GM19395 (cell line): ENCODE results near the gene DUSP6.

Source experiments
- ATAC-seq: cut with Tn5 transposase; IDR thresholded peaks from one replicate; pipeline ENCODE4 v1.9.1; 2021; ENCODE audit warnings: mild to moderate bottlenecking, moderate library complexity; ENCODE audit not compliant: unreplicated experiment

Gene DUSP6

GRCh38 chr12:89334548-89335169, 17.6 kb downstream of the DUSP6 start:
- ATAC-seq, result no peak

GRCh38 chr12:89333564-89334252, 18.6 kb downstream of the DUSP6 start:
- peak; percentile 94 for ATAC-seq

- no peak for ATAC-seq
Observed at GRCh38 chr12:89328151-89329030, 23.9 kb downstream of the DUSP6 start.

- no peak for ATAC-seq
Observed at GRCh38 chr12:89327486-89328094, 24.7 kb downstream of the DUSP6 start.

- no peak for ATAC-seq
Observed at GRCh38 chr12:89326239-89327040, 25.9 kb downstream of the DUSP6 start.

- no peak for ATAC-seq
Observed at GRCh38 chr12:89325495-89325894, 26.8 kb downstream of the DUSP6 start.

- no peak for ATAC-seq
Observed at GRCh38 chr12:89324437-89324836, 27.9 kb downstream of the DUSP6 start.

GRCh38 chr12:89323568-89324218, 28.6 kb downstream of the DUSP6 start:
- ATAC-seq, result no peak

- ATAC-seq, result no peak
Observed at GRCh38 chr12:89320735-89321134, 31.6 kb downstream of the DUSP6 start.

GRCh38 chr12:89319606-89320005, 32.7 kb downstream of the DUSP6 start:
- ATAC-seq, result no peak

GRCh38 chr12:89319122-89319521, 33.2 kb downstream of the DUSP6 start:
- no peak for ATAC-seq

- ATAC-seq, result no peak
Observed at GRCh38 chr12:89316705-89317139, 35.6 kb downstream of the DUSP6 start.

GRCh38 chr12:89314060-89314761, 38.1 kb downstream of the DUSP6 start:
- no peak for ATAC-seq

GRCh38 chr12:89311703-89312293, 40.5 kb downstream of the DUSP6 start:
- no peak for ATAC-seq

- ATAC-seq, result no peak
Observed at GRCh38 chr12:89309815-89310214, 42.5 kb downstream of the DUSP6 start.

- ATAC-seq, result no peak
Observed at GRCh38 chr12:89309440-89309802, 42.9 kb downstream of the DUSP6 start.

GRCh38 chr12:89307474-89308253, 44.6 kb downstream of the DUSP6 start:
- ATAC-seq, result no peak

GRCh38 chr12:89306827-89307473, 45.4 kb downstream of the DUSP6 start:
- no peak for ATAC-seq
